Neuronal stem cell (in vitro differentiated cells): ENCODE results near the gene MILR1.
"Not testable (repeated sequence)": the region's sequence is repeated elsewhere in the genome, so short reads cannot be mapped to it uniquely, and the experiment has no call there.

ENCODE experiments used
- DNase-seq: peaks from one replicate; pipeline ENCODE4 v3.0.0-alpha.2; 2013; ENCODE audit warnings: low spot score
- H2AFZ ChIP-seq: one replicate; pipeline ENCODE4 v1.6.1; 2013; ENCODE audit warnings: mild to moderate bottlenecking, low read length, inconsistent platforms
- H2AK5ac ChIP-seq: 2 replicates; pipeline ENCODE4 v1.6.1; 2013; ENCODE audit warnings: low read depth, mild to moderate bottlenecking, inconsistent platforms, low read length, moderate library complexity, mixed read lengths
- H2BK120ac ChIP-seq: 2 replicates; pipeline ENCODE4 v1.6.1; 2013; ENCODE audit warnings: low read depth, mild to moderate bottlenecking, inconsistent platforms, low read length, moderate library complexity, mixed read lengths
- H2BK12ac ChIP-seq: one replicate; pipeline ENCODE4 v1.6.1; 2013; ENCODE audit warnings: low read length, inconsistent platforms
- H2BK15ac ChIP-seq: 2 replicates; pipeline ENCODE4 v1.6.1; 2013; ENCODE audit warnings: mild to moderate bottlenecking, low read length, inconsistent platforms, mixed read lengths
- H2BK5ac ChIP-seq: one replicate; pipeline ENCODE4 v1.6.1; 2013; ENCODE audit warnings: inconsistent platforms, mild to moderate bottlenecking, low read length, moderate library complexity
- H3K14ac ChIP-seq: one replicate; pipeline ENCODE4 v1.6.1; 2013; ENCODE audit warnings: low read length, inconsistent platforms
- H3K18ac ChIP-seq: 2 replicates; pipeline ENCODE4 v1.6.1; 2013; ENCODE audit warnings: low read length, inconsistent platforms
- H3K23ac ChIP-seq: 2 replicates; pipeline ENCODE4 v1.6.1; 2013; ENCODE audit warnings: low read depth, mild to moderate bottlenecking, mixed read lengths, low read length, inconsistent platforms; ENCODE audit not compliant: poor library complexity
- H3K27ac ChIP-seq: replicated peaks from 3 replicates; pipeline ENCODE4 v1.5.1; 2013; ENCODE audit warnings: low read length, inconsistent platforms
- H3K27me3 ChIP-seq, 3 experiments: 2 replicates each; pipeline ENCODE4 v1.6.1; 2013; ENCODE audit warnings: low read length in 3 of 3, mild to moderate bottlenecking in 2 of 3, inconsistent platforms in 1 of 3, low read depth in 1 of 3, mixed read lengths in 1 of 3, moderate library complexity in 1 of 3; ENCODE audit not compliant: control insufficient read depth in 3 of 3, insufficient read depth in 3 of 3
- H3K36me3 ChIP-seq, 2 donors: replicated peaks in 1 of 2; 2 replicates each; pipeline ENCODE4 v1.6.1; 2013; ENCODE audit warnings: low read length in 2 of 2; ENCODE audit not compliant: control insufficient read depth in 2 of 2, insufficient read depth in 2 of 2
- H3K4ac ChIP-seq: 2 replicates; pipeline ENCODE4 v1.6.1; 2013; ENCODE audit warnings: inconsistent platforms, mild to moderate bottlenecking, low read length, moderate library complexity
- H3K4me1 ChIP-seq, 2 donors: 1 replicate in 1 of 2; 2 replicates in 1 of 2; pipeline ENCODE4 v1.6.1; 2013; ENCODE audit warnings: low read length in 2 of 2, low read depth in 1 of 2; ENCODE audit not compliant: control insufficient read depth in 2 of 2, insufficient read depth in 1 of 2
- H3K4me2 ChIP-seq: one replicate; pipeline ENCODE4 v1.6.1; 2013; ENCODE audit warnings: mild to moderate bottlenecking, low read length, inconsistent platforms; ENCODE audit not compliant: insufficient read depth, poor library complexity, severe bottlenecking
- H3K4me3 ChIP-seq, 2 donors: 2 replicates each; pipeline ENCODE4 v1.5.1; 2013; ENCODE audit warnings: low read length in 2 of 2, mild to moderate bottlenecking in 2 of 2, inconsistent platforms in 1 of 2, moderate library complexity in 1 of 2
- H3K79me1 ChIP-seq: one replicate; pipeline ENCODE4 v1.6.1; 2013; ENCODE audit warnings: low read depth, mild to moderate bottlenecking, inconsistent platforms, low read length, moderate library complexity
- H3K9ac ChIP-seq: one replicate; pipeline ENCODE4 v1.6.1; 2013; ENCODE audit warnings: mild to moderate bottlenecking, low read depth, low read length, inconsistent platforms; ENCODE audit not compliant: poor library complexity
- H3K9me3 ChIP-seq, 2 donors: replicated peaks in 1 of 2; 2 replicates each; pipeline versions ENCODE3 to v1.6.1; 2013; ENCODE audit warnings: low read length in 2 of 2, mild to moderate bottlenecking in 2 of 2, inconsistent platforms in 1 of 2, low read depth in 1 of 2, mixed read lengths in 1 of 2, moderate library complexity in 1 of 2; ENCODE audit not compliant: control insufficient read depth in 2 of 2, insufficient read depth in 1 of 2
- H4K8ac ChIP-seq: one replicate; pipeline ENCODE4 v1.6.1; 2013; ENCODE audit warnings: low read depth, mild to moderate bottlenecking, inconsistent platforms, low read length, moderate library complexity
- H4K91ac ChIP-seq: one replicate; pipeline ENCODE4 v1.6.1; 2013; ENCODE audit warnings: low read length, low read depth, mild to moderate bottlenecking, inconsistent platforms; ENCODE audit not compliant: poor library complexity
- WGBS, 2 donors: extraction: QIAGEN DNeasy Blood & Tissue Kit; methylation state at CpG; one replicate each; pipeline ENCODE4 v1.1.7; 2013; ENCODE audit warnings: missing lambda C conversion rate in 2 of 2, mixed read lengths in 1 of 2; ENCODE audit not compliant: insufficient read length in 2 of 2, insufficient replicate concordance in 1 of 2; ENCODE audit errors: extremely low coverage in 2 of 2; 5-methylcytosine and 5-hydroxymethylcytosine counted together

MILR1 gene

GRCh38 chr17:64430036-64430435, 18.9 kb upstream of the MILR1 start:
- not testable (repeated sequence) for H2AK5ac ChIP-seq, H3K4ac ChIP-seq, H3K14ac ChIP-seq, H3K9ac ChIP-seq, H2BK15ac ChIP-seq, H3K27me3 ChIP-seq, H3K36me3 ChIP-seq, DNase-seq, H2BK120ac ChIP-seq, H2AFZ ChIP-seq, H3K23ac ChIP-seq, H3K4me3 ChIP-seq, H3K79me1 ChIP-seq, H3K18ac ChIP-seq, H3K4me2 ChIP-seq, H2BK5ac ChIP-seq, H3K4me1 ChIP-seq, H4K91ac ChIP-seq, H3K9me3 ChIP-seq, H2BK12ac ChIP-seq, H4K8ac ChIP-seq, H3K27ac ChIP-seq
- no CpG with 5 or more reads among the region's 2 CpGs for WGBS, 2 donors

- Histone ChIP-seq H2BK15ac (no peak overlapping the region), H2AK5ac (no peak overlapping the region), H3K9ac (no peak overlapping the region), H3K4me1 (no peaks in the 10 kb centered on the region), H4K8ac (no peak overlapping the region), H3K23ac (no peak overlapping the region), H2AFZ (no peak overlapping the region), H4K91ac (no peak overlapping the region), H3K36me3 (no peaks in the 10 kb centered on the region), H3K79me1 (no peaks in the 10 kb centered on the region), H3K27ac (no peak overlapping the region), H3K14ac (no peak overlapping the region), H2BK5ac (no peak overlapping the region), H3K4me3 (no peak overlapping the region), H3K9me3 (peaks cover 0 to 2% of the 10 kb centered on the region in 2 donors), H3K4me2 (no peak overlapping the region), H2BK120ac (no peak overlapping the region), H3K27me3 (no peaks in the 10 kb centered on the region), H3K4ac (no peak overlapping the region), H2BK12ac (no peak overlapping the region), H3K18ac (no peak overlapping the region)
- no CpG with 5 or more reads among the region's 6 CpGs for WGBS, 2 donors
- no peak for DNase-seq
These were observed 17.4 kb upstream of the MILR1 start for GRCh38 chr17:64431534-64431933.

- WGBS, 2 donors, result no CpG with 5 or more reads among the region's 5 CpGs
These were observed 10.9 kb upstream of the MILR1 start for GRCh38 chr17:64437944-64438525.

GRCh38 chr17:64439521-64439920, 9.4 kb upstream of the MILR1 start:
- not testable (repeated sequence) for H3K23ac ChIP-seq, H3K18ac ChIP-seq, H2BK120ac ChIP-seq, H2BK15ac ChIP-seq, H3K9ac ChIP-seq, H2BK12ac ChIP-seq, H2BK5ac ChIP-seq, H3K4me2 ChIP-seq, H2AFZ ChIP-seq, H3K79me1 ChIP-seq, H3K27ac ChIP-seq, DNase-seq, H4K91ac ChIP-seq, H3K4me3 ChIP-seq, H3K36me3 ChIP-seq, H3K4ac ChIP-seq, H3K14ac ChIP-seq, H2AK5ac ChIP-seq, H4K8ac ChIP-seq, H3K4me1 ChIP-seq, H3K27me3 ChIP-seq
- H3K9me3 ChIP-seq, result peaks cover 14 to 16% of the 10 kb centered on the region in 2 donors
- WGBS, 2 donors, result no CpG with 5 or more reads among the region's 1 CpG

More at GRCh38 chr17:64437944-64438525, 10.9 kb upstream of the MILR1 start:
- H2BK5ac ChIP-seq, result no peak overlapping the region
- H2AK5ac ChIP-seq, result no peak overlapping the region
- H3K9me3 ChIP-seq, result peaks cover 14 to 19% of the 10 kb centered on the region in 2 donors
- H3K36me3 ChIP-seq, result no peaks in the 10 kb centered on the region
- no peak overlapping the region for H3K4me3 ChIP-seq
- H2BK15ac ChIP-seq, result no peak overlapping the region
- H3K18ac ChIP-seq, result no peak overlapping the region
- no peaks in the 10 kb centered on the region for H3K27me3 ChIP-seq
- H3K27ac ChIP-seq, result no peak overlapping the region
- no peak overlapping the region for H4K8ac ChIP-seq
- no peak overlapping the region for H4K91ac ChIP-seq
- no peaks in the 10 kb centered on the region for H3K4me1 ChIP-seq
- no peak for DNase-seq
- no peak overlapping the region for H3K23ac ChIP-seq
- H2BK12ac ChIP-seq, result no peak overlapping the region
- H2BK120ac ChIP-seq, result no peak overlapping the region
- H3K9ac ChIP-seq, result no peak overlapping the region
- H3K4ac ChIP-seq, result no peak overlapping the region
- H3K4me2 ChIP-seq, result no peak overlapping the region
- H3K14ac ChIP-seq, result no peak overlapping the region
- H2AFZ ChIP-seq, result no peak overlapping the region
- H3K79me1 ChIP-seq, result no peaks in the 10 kb centered on the region
